GM12891 (cell line): ENCODE results near the gene OTP. TPM values are rescaled to one million over a fixed set of nuclear protein-coding genes. Genes with fewer than 3 reads are reported as not detected.

ENCODE experiments used
- DNase-seq: peaks from one replicate; pipeline ENCODE4 v3.0.0; 2011; ENCODE audit warnings: low spot score; ENCODE audit not compliant: insufficient read length
- FAIRE-seq: peaks from 2 replicates; lab custom pipeline; 2011; peaks lifted over from hg19 to GRCh38; lab: Jason Lieb, UNC
- PAX5 ChIP-seq: IDR thresholded peaks from 2 replicates; pipeline ENCODE4 v1.6.1; 2011; ENCODE audit warnings: low read length, moderate library complexity, mild to moderate bottlenecking; ENCODE audit not compliant: insufficient read depth, severe bottlenecking
- POLR2A ChIP-seq: IDR thresholded peaks from 2 replicates; pipeline ENCODE4 v1.6.1; 2011; ENCODE audit warnings: low read depth, low read length, control low read depth
- POLR2AphosphoS5 ChIP-seq: IDR thresholded peaks from 2 replicates; pipeline ENCODE4 v1.6.1; 2011; ENCODE audit warnings: low read depth, low read length, control low read depth
- POU2F2 ChIP-seq: IDR thresholded peaks from 2 replicates; pipeline ENCODE4 v1.6.1; 2011; ENCODE audit warnings: low read depth, mild to moderate bottlenecking, control low read depth, low read length, moderate library complexity
- SPI1 ChIP-seq: IDR thresholded peaks from 2 replicates; pipeline ENCODE4 v1.6.1; 2011; ENCODE audit warnings: low read depth, low read length, control low read depth
- TAF1 ChIP-seq: IDR thresholded peaks from 2 replicates; pipeline ENCODE4 v1.6.1; 2011; ENCODE audit warnings: low read depth, low read length, control low read depth
- polyA plus RNA-seq: library from polyadenylated mRNA; unstranded; fragments of >200 nt; gene quantifications from one replicate; pipeline ENCODE4 v1.2.1, GENCODE V29; 2012; ENCODE audit warnings: low read depth, missing spikeins, inconsistent platforms; ENCODE audit not compliant: missing spikeins

OTP gene
- 1.3 TPM for polyA plus RNA-seq

- FAIRE-seq (no peak), DNase-seq (no peak)
- TF ChIP-seq SPI1 (no peak), PAX5 (no peak), POLR2AphosphoS5 (no peak), POLR2A (no peak), TAF1 (no peak), POU2F2 (no peak)
Observed at GRCh38 chr5:77637998-77638762, at the start of gene OTP. Gene OTP (minus strand): TSS chr5:77638713. CDS start chr5:77638549, 164 bp downstream.

GRCh38 chr5:77683171-77683732 is 44.7 kb upstream of the OTP start:
- no peak for TF ChIP-seq POU2F2
- TF ChIP-seq PAX5 = no peak
- no peak for TF ChIP-seq POLR2AphosphoS5
- TF ChIP-seq TAF1 = no peak
- TF ChIP-seq SPI1 = no peak
- no peak for TF ChIP-seq POLR2A
- FAIRE-seq (no peak), DNase-seq (no peak)

GRCh38 chr5:77670526-77670925 is 32.0 kb upstream of the OTP start:
- TF ChIP-seq POU2F2 (no peak), SPI1 (no peak), TAF1 (no peak), PAX5 (no peak), POLR2AphosphoS5 (no peak), POLR2A (no peak)
- FAIRE-seq = no peak
- DNase-seq = no peak

GRCh38 chr5:77669677-77670076 is 31.2 kb upstream of the OTP start:
- TF ChIP-seq POU2F2 (no peak), SPI1 (no peak), POLR2A (no peak), POLR2AphosphoS5 (no peak), PAX5 (no peak), TAF1 (no peak)
- FAIRE-seq (no peak), DNase-seq (no peak)

- FAIRE-seq = no peak
- DNase-seq = no peak
- TF ChIP-seq POLR2AphosphoS5 (no peak), POU2F2 (no peak), SPI1 (no peak), PAX5 (no peak), TAF1 (no peak), POLR2A (no peak)
Observed at GRCh38 chr5:77663090-77663863, 24.8 kb upstream of the OTP start.

- TF ChIP-seq POLR2A (no peak), SPI1 (no peak), POU2F2 (no peak), TAF1 (no peak), PAX5 (no peak), POLR2AphosphoS5 (no peak)
- no peak for FAIRE-seq
- no peak for DNase-seq
Observed at GRCh38 chr5:77662635-77663034, 24.1 kb upstream of the OTP start.

GRCh38 chr5:77658662-77659061 is 20.1 kb upstream of the OTP start:
- DNase-seq (no peak), FAIRE-seq (no peak)
- TF ChIP-seq PAX5 (no peak), TAF1 (no peak), POLR2AphosphoS5 (no peak), POLR2A (no peak), POU2F2 (no peak), SPI1 (no peak)

- no peak for TF ChIP-seq PAX5
- no peak for TF ChIP-seq POU2F2
- TF ChIP-seq SPI1 = no peak
- TF ChIP-seq TAF1 = no peak
- TF ChIP-seq POLR2A = no peak
- TF ChIP-seq POLR2AphosphoS5 = no peak
- DNase-seq (no peak), FAIRE-seq (no peak)
Observed at GRCh38 chr5:77651343-77651742, 12.8 kb upstream of the OTP start.

GRCh38 chr5:77650686-77651085 is 12.2 kb upstream of the OTP start:
- no peak for TF ChIP-seq POU2F2
- DNase-seq (no peak), FAIRE-seq (no peak)

- TF ChIP-seq PAX5 (no peak), POU2F2 (no peak), SPI1 (no peak), TAF1 (no peak), POLR2A (no peak), POLR2AphosphoS5 (no peak)
- FAIRE-seq (no peak), DNase-seq (no peak)
Observed at GRCh38 chr5:77649776-77650175, 11.3 kb upstream of the OTP start.
